GM12878 (cell line): ENCODE data around the gene CMBL. TPM values are rescaled to one million over a fixed set of nuclear protein-coding genes. Genes with fewer than 3 reads are reported as not detected.

Source experiments
- ATAC-seq: fragments of 200-7000 bp; cut with Tn5 transposase; 3 replicates; pipeline ENCODE4 v1.9.1; 2020; ENCODE audit warnings: mild to moderate bottlenecking, moderate library complexity
- BruUV-seq: library from RNA; stranded (reverse); fragments of 400-500 nt; replicated peaks from 2 replicates; lab custom pipeline; 2021; lab: Mats Ljungman, UMichigan
- CTCF ChIA-PET: fragments of 300-600 bp; sonication (Branson Sonifier 250); formaldehyde crosslinking; extraction: SDS; loops from one replicate; lab custom pipeline; 2021; ENCODE audit warnings: inconsistent platforms; lab: Yijun Ruan, JAX
- POLR2A ChIA-PET: fragments of 350-600 bp; formaldehyde crosslinking; extraction: SDS; loops from one replicate; lab custom pipeline; 2021; ENCODE audit warnings: inconsistent platforms; lab: Charles Lee
- RAD21 ChIA-PET: fragments of 300-600 bp; sonication (Branson Sonifier 250); formaldehyde crosslinking; loops from one replicate; lab custom pipeline; 2023; ENCODE audit warnings: antibody characterized with exemption; ENCODE audit not compliant: unreplicated experiment; lab: Charles Lee
- SMC1A ChIA-PET: fragments of 300-600 bp; sonication (Branson Sonifier 250); formaldehyde crosslinking; loops from one replicate; lab custom pipeline; 2023; ENCODE audit not compliant: unreplicated experiment, uncharacterized antibody; lab: Charles Lee
- DNase-seq: peaks from one replicate; pipeline ENCODE4 v3.0.0-alpha.2; 2011; ENCODE audit warnings: low read depth, low spot score
- FAIRE-seq: peaks from 3 replicates; lab custom pipeline; 2011; peaks lifted over from hg19 to GRCh38; lab: Jason Lieb, UNC
- H2AFZ ChIP-seq: 2 replicates; pipeline ENCODE4 v1.6.0; 2011; ENCODE audit warnings: low read depth, low read length, control low read depth; ENCODE audit not compliant: control insufficient read depth
- H3K27ac ChIP-seq: 2 replicates; pipeline ENCODE4 v1.5.1; 2011; ENCODE audit warnings: control low read depth; ENCODE audit not compliant: control insufficient read depth, insufficient read depth
- H3K27me3 ChIP-seq, 2 experiments: replicated peaks in 1 of 2; 2 replicates each; pipeline versions ENCODE4 v1.6.0 to v1.6.1; 2011; ENCODE audit warnings: low read length in 1 of 2; ENCODE audit not compliant: control insufficient read depth in 2 of 2, insufficient read depth in 2 of 2
- H3K36me3 ChIP-seq, 2 experiments: 2 replicates each; pipeline ENCODE4 v1.5.1; 2011; ENCODE audit warnings: low read length in 1 of 2; ENCODE audit not compliant: control insufficient read depth in 2 of 2, insufficient read depth in 2 of 2
- H3K4me1 ChIP-seq: 2 replicates; pipeline ENCODE4 v1.6.1; 2011; ENCODE audit warnings: mild to moderate bottlenecking, low read length, moderate library complexity, mixed read lengths; ENCODE audit not compliant: control insufficient read depth, insufficient read depth
- H3K4me2 ChIP-seq: 2 replicates; pipeline ENCODE4 v1.6.0; 2011; ENCODE audit warnings: control low read depth; ENCODE audit not compliant: control insufficient read depth, insufficient read depth
- H3K4me3 ChIP-seq: fragments of 200-600 bp; sonication (generic); 2 replicates; pipeline ENCODE4 v1.5.1; 2016
- H3K79me2 ChIP-seq: 2 replicates; pipeline ENCODE4 v1.6.0; 2011; ENCODE audit warnings: low read length; ENCODE audit not compliant: control insufficient read depth, insufficient read depth
- H3K9ac ChIP-seq: 2 replicates; pipeline ENCODE4 v1.8.0; 2011; ENCODE audit warnings: low read length, control low read depth, mixed read lengths; ENCODE audit not compliant: control insufficient read depth, insufficient read depth
- H3K9me3 ChIP-seq: replicated peaks from 3 replicates; pipeline ENCODE4 v1.5.1; 2011; ENCODE audit warnings: mild to moderate bottlenecking, low read length; ENCODE audit not compliant: control insufficient read depth, insufficient read depth
- H4K20me1 ChIP-seq: 2 replicates; pipeline ENCODE4 v1.6.0; 2011; ENCODE audit not compliant: control insufficient read depth, insufficient read depth
- ESRRA ChIP-seq: IDR thresholded peaks from 2 replicates; pipeline ENCODE4 v1.6.1; 2012; ENCODE audit warnings: mild to moderate bottlenecking, low read length, improper control_type of control experiment
- POLR2A ChIP-seq: IDR thresholded peaks from 2 replicates; pipeline ENCODE4 v1.6.1; 2011; ENCODE audit warnings: low read depth, mild to moderate bottlenecking, low read length
- RCOR1 ChIP-seq: conservative IDR thresholded peaks from 2 replicates; pipeline ENCODE4 v1.6.1; 2012; ENCODE audit warnings: low read depth, low read length, improper control_type of control experiment
- WGBS: methylation state at CpG from one replicate; pipeline ENCODE4 v1.1.6; 2016; ENCODE audit warnings: low lambda C conversion rate; ENCODE audit not compliant: insufficient replicate concordance, insufficient coverage; ENCODE audit errors: missing lambda C conversion rate; 5-methylcytosine and 5-hydroxymethylcytosine counted together
- in situ Hi-C: fragments of 300-500 bp; cut with MboI; formaldehyde crosslinking; loops from 9 replicates; pipeline ENCODE4 v1.14.3; 2018; ENCODE audit warnings: mixed read lengths
- intact Hi-C: fragments of 100-400 bp; cut with micrococcal nuclease; formaldehyde crosslinking; loops from one replicate; pipeline ENCODE4 v1.14.2; 2022; ENCODE audit not compliant: unreplicated experiment
- polyA plus RNA-seq, 11 experiments: library from polyadenylated mRNA; depleted of rRNA in 4 of 11; unstranded in 6 of 11; stranded (reverse) in 5 of 11; fragments of >200 nt; fragmentation: Nextera tagmentation in 4 of 11; fragmentation: Illumina TruSeq in 1 of 11; extraction: Ambion mirVana in 4 of 11; extraction: Trizol in 1 of 11; gene quantifications; 1 replicate in 1 of 11; 2 replicates in 10 of 11; pipeline versions ENCODE4 v1.2.1 to v1.2.3, GENCODE V29; 2011 to 2016; ENCODE audit warnings: inconsistent platforms in 2 of 11, missing spikeins in 2 of 11, low read depth in 1 of 11
- total RNA-seq, 4 experiments: library from RNA; depleted of rRNA in 3 of 4; stranded (reverse); fragments of >200 nt in 3 of 4; fragmentation: Illumina TruSeq in 1 of 4; extraction: Trizol in 1 of 4; gene quantifications; 2 replicates each; pipeline versions ENCODE4 v1.2.1 to v1.2.3, GENCODE V29; 2013 to 2021
- TF ChIP-seq, protein P1 (sequence below): fragments of 450-650 bp; IDR thresholded peaks from 2 replicates; pipeline ENCODE4 v1.6.1; 2017; ENCODE audit warnings: mild to moderate bottlenecking

Gene CMBL
- total and polyA plus RNA-seq, 10 of the 15 experiments (the other 5 are each of a cell fraction or from before 2014, with no cell fraction given), result 1.8 to 15.6 (median 7.5) TPM

- H3K36me3 ChIP-seq, result peaks cover 9 to 23% of the 10 kb centered on the region in 2 experiments
- no peak for FAIRE-seq
These were observed 40.9 kb downstream of the CMBL start for GRCh38 chr5:10266839-10267238.

GRCh38 chr5:10266137-10266536 lies 41.6 kb downstream of the CMBL start:
- SMC1A ChIA-PET, result no interaction called here
- no peak overlapping the region for H3K4me2 ChIP-seq
- peaks cover 2% of the 10 kb centered on the region; the same call in 1 of the 2 replicates for H3K4me1 ChIP-seq
- RAD21 ChIA-PET, result no interaction called here
- TF ChIP-seq, protein P1, sequence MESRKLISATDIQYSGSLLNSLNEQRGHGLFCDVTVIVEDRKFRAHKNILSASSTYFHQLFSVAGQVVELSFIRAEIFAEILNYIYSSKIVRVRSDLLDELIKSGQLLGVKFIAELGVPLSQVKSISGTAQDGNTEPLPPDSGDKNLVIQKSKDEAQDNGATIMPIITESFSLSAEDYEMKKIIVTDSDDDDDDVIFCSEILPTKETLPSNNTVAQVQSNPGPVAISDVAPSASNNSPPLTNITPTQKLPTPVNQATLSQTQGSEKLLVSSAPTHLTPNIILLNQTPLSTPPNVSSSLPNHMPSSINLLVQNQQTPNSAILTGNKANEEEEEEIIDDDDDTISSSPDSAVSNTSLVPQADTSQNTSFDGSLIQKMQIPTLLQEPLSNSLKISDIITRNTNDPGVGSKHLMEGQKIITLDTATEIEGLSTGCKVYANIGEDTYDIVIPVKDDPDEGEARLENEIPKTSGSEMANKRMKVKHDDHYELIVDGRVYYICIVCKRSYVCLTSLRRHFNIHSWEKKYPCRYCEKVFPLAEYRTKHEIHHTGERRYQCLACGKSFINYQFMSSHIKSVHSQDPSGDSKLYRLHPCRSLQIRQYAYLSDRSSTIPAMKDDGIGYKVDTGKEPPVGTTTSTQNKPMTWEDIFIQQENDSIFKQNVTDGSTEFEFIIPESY, result no peak
- TF ChIP-seq RCOR1, result no peak
- no peaks in the 10 kb centered on the region for H3K27me3 ChIP-seq
- no peak overlapping the region for H3K4me3 ChIP-seq
- H3K79me2 ChIP-seq, result no peaks in the 10 kb centered on the region
- H4K20me1 ChIP-seq, result no peaks in the 10 kb centered on the region; the same call in 1 of the 2 replicates
- CTCF ChIA-PET, result no interaction called here
- ATAC-seq (no peak), FAIRE-seq (no peak), DNase-seq (no peak)
- POLR2A ChIA-PET, result interaction anchor here (1.9 kb wide), 1 partner anchor 15 kb away, joined by 7 read pairs; no protein-coding TSS in a partner anchor
- H3K27ac ChIP-seq, result no peak overlapping the region
- no TSS peak for BruUV-seq
- H2AFZ ChIP-seq, result no peak overlapping the region
- WGBS, result 80% methylated on average over 4 of the region's 4 CpGs
- intact Hi-C loops, result no loop called here
- in situ Hi-C loops, result no loop called here
- no peak overlapping the region for H3K9ac ChIP-seq
- peaks cover 10 to 29% of the 10 kb centered on the region in 2 experiments for H3K36me3 ChIP-seq
- no peaks in the 10 kb centered on the region for H3K9me3 ChIP-seq

More at GRCh38 chr5:10266839-10267238, 40.9 kb downstream of the CMBL start:
- SMC1A ChIA-PET, result no interaction called here
- Histone ChIP-seq H3K4me3 (no peak overlapping the region), H3K79me2 (no peaks in the 10 kb centered on the region), H4K20me1 (no peaks in the 10 kb centered on the region; the same call in 1 of the 2 replicates), H2AFZ (no peak overlapping the region), H3K27ac (no peak overlapping the region), H3K27me3 (no peaks in the 10 kb centered on the region), H3K4me2 (no peak overlapping the region), H3K9ac (no peak overlapping the region), H3K9me3 (no peaks in the 10 kb centered on the region), H3K4me1 (peaks cover 2% of the 10 kb centered on the region; the same call in 1 of the 2 replicates)
- intact Hi-C loops, result no loop called here
- RAD21 ChIA-PET, result no interaction called here
- ATAC-seq (no peak), DNase-seq (no peak)
- no TSS peak for BruUV-seq
- POLR2A ChIA-PET, result no interaction called here
- CTCF ChIA-PET, result no interaction called here
- WGBS, result 61% methylated on average over 4 of the region's 4 CpGs
- no peak for TF ChIP-seq ESRRA
- 0 out of 2 replicates have a peak, but pooled peaks have one; percentile 12 for TF ChIP-seq POLR2A
- in situ Hi-C loops, result no loop called here
